Ammon's horn (tissue), 1 donor: ENCODE measurements around the gene SPIN1.
"Not testable (repeated sequence)": the region's sequence is repeated elsewhere in the genome, so short reads cannot be mapped to it uniquely, and the experiment has no call there.

ENCODE experiments used
- DNase-seq: peaks from one replicate; pipeline ENCODE4 v3.0.0-alpha.2; 2016; ENCODE audit warnings: low spot score

SPIN1 gene

DNA sequence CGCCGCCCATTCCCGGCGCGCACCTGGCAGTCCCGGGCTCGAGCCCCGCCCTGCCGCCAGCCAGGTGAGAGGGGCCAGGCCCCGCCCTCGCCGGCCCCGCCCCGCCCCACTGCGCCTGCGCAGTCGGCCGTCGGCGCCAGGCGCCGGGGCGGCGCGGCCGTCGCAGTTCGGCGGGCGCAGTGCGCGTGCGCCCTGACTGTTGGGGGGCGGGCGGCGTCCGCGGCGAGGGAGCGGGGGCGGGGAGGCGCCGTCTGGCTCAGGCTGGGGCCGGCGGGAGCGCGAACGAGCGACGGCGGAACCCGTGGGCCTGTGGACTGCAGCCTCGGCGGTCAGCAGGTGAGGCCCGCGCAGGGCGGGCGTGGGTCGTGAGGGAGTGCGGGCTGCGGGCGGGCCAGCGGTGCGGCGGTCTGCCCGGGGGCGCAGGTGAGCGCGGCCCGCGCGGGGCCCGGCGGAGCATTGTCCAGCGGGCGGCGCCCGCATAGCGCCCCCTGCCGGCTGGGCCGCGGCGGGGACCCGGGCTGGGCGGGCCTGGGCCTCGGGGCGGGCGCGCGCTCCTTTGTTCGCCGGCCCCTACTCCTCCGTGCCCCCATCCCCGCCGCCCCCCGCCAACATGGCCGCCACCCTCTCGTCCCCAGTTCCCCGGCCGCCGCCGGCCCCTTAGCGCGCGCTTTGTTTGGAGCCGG is at the start of gene SPIN1:
TSS of gene SPIN1 (plus strand) at position 242 of the 683 bp plus-strand sequence. CDS start 38,096 bp downstream, outside the sequence.
- peak; percentile 32 for DNase-seq

DNA sequence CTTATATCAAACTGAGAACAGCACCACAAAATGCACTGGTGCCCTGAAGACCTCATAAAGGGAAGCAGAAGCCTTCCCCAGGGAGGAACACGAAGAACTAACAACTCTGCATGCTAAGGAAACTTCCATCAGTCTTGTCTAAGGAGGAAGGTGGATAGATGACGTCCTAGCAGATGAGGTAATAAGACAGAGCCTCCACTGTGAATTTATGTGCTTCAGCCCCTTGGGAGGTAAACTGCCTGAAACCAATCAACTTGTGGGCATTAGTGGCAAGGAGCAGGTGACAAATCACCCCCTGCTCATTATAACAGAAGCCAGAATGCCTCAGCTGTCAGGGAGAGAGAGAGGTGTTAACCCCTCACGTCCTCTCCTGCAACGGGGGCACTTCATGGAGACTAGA is 48.9 kb upstream of the SPIN1 start:
- no peak for DNase-seq

DNA sequence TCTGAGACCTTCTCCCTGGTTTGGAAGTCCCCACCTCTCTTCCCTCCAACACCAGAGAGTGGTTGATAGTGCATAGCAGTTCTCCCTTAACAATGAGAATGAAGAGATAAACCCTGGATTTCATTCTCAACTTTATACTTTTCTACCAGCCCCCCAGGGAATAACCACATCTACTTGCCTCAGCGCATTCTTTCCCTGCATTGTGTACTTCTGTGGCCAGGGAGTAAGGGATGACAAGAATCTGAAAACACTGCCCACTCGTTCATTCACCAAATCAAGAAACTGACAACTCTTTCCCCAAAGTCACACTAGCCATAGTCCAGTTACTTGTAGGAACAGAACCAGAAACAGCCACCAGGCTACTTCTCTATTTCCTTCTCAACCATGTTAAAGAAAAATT is 46.0 kb upstream of the SPIN1 start:
- DNase-seq = no peak

DNA sequence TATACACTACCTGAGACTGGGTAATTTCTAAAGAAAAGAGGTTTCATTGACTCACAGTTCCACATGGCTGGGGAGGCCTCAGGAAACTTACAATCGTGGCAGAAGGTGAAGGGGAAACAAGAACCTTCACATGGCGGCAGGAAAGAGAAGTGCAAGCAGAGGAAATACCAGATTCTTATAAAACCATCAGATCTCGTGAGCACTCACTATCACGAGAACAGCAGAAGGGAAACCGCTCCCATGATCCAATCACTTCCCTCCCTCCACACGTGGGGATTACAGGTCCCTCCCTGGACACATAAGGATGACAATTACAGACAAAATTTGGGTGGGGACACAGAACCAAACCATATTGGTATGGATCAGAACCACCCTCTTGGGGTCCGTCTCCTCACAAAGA is 44.2 kb upstream of the SPIN1 start:
- no peak for DNase-seq

DNA sequence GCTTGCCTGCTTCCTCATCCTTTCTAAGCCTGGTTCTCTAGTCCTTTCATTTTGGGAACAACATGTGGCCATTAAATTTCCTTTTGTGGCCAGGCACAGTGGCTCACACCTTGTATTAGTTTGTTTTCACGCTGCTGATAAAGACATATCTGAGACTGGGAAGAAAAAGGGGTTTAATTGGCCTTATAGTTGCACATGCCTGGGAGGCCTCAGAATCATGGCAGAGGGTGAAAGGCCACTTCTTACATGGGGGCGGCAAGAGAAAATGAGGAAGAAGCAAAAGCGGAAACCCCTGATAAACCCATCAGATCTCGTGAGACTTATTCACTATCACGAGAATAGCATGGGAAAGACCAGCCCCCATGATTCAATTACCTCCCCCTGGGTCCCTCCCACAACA is 37.9 kb upstream of the SPIN1 start:
- not testable (repeated sequence) for DNase-seq

DNA sequence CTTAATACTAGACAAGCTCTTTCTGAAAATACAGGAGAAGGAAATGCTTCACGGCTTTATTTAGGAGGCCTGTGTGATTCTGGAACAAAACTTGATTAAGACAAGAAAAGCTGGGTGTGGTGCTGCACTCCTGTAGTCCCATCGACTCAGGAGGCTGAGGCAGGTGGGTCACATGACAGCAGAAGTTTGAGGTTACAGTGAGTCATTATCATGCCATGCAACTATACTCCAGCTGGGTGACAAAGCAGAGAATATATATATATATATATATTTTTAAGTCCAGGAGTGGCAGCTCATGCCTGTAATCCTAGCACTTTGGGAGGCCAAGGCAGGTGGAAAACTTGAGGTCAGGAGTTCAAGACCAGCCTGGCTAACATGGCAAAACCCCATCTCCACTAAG is 33.1 kb upstream of the SPIN1 start:
- DNase-seq = no peak

DNA sequence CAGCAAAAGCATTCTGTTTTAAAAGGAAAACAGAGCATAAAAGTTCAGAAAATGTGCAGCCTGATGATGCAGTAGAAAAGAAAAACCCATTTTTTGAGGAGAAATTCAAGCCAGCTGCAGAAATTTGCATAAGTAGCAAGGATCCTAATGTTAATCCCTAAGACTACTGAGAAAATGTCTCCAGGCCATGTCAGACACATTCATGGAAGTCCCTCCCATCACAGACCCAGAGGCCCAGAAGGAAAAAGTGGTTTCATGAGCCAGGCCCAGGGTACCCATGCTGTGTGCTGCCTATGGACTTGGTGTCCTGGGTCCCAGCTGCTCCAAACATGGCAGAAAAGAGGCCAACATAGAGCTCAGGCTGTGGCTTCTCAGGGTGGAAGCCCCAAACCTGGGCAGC is 31.0 kb upstream of the SPIN1 start:
- DNase-seq = not testable (repeated sequence)

DNA sequence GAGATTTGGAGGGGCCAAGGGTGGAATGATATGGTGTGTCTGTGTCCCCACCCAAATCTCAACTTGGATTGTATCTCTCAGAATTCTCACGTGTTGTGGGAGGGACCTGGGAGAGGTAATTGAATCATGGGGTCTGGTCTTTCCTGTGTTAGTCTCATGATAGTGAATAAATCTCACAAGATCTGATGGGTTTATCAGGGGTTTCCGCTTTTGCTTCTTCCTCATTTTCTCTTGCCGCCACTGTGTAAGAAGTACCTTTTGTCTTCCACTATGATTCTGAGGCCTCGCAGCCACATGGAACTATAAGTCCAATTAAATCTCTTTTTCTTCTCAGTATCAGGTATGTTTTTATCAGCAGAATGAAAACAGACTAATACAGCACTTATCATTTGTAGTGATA is 29.5 kb upstream of the SPIN1 start:
- DNase-seq = no peak

DNA sequence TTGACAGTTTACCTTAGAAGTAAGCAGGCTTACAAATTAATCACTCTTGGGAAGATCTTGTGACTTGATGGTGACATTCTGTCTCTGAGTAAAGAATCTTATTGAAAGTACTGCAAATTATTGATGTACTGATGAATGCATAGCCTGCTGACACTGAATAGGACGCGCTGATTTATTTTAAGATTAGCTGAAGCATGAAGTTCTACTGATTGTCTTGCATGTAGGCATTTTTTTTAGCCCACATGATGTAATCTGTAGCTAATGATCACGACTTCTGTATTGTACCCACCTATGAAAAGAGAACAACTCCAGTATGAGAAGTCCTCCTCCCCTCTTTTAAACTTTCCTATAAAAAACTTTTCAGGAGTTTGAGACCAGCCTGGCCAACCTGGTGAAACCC is 28.3 kb upstream of the SPIN1 start:
- DNase-seq = no peak

DNA sequence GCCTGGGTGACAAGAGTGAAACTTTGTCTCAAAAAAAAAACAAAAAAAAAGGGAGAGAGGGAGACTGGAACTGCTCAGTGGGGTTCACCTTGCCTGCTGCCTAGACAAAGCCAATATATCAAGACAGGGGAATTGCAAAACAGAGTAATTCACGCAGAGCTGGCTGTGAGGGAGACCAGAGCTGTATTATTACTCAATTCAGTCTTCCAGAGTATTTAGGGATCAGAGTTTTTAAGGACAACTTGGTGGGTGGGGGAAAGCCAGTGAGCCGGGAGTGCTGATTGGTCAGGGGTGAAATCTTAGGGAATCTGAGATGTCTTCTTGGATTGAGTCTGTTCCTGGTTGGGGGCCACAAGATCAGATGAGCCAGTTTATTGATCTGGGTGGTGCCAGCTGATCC is 25.6 kb upstream of the SPIN1 start:
- DNase-seq = no peak

DNA sequence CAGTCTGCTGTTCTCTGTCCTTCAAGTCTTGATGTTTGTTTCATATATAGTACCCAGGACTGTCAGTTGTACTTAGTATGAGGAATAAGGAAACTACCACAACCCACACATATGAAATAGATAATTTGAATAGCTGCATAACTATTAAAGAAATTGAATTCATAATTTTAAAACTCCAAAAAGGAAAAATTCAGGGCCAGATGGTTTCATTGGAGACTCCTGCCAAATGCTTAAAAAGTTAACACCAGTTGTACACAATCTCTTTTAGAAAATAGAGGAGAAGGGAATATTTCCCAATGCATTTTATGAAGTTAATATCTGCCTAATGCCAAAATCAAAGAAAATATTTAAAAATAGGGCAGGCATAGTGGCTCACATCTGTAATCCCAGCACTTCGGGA is 24.6 kb upstream of the SPIN1 start:
- no peak for DNase-seq

DNA sequence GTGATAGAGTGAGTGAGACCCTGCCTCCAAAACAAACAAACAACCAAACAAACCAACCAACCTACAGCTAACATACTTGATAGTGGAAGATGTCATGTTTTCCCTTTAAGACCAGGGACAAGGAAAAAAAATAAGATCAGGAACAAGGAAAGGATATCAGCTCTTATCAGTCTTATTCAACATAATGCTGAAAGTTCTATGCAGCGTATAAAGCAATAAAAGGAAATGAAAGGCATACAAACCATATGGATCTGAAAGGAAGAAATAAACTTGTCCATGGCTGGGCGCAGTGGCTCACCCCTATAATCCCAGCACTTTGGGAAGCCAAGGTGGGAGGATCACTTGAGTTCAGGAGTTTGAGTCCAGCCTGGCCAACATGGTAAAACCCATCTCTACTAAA is 23.5 kb upstream of the SPIN1 start:
- DNase-seq = no peak

DNA sequence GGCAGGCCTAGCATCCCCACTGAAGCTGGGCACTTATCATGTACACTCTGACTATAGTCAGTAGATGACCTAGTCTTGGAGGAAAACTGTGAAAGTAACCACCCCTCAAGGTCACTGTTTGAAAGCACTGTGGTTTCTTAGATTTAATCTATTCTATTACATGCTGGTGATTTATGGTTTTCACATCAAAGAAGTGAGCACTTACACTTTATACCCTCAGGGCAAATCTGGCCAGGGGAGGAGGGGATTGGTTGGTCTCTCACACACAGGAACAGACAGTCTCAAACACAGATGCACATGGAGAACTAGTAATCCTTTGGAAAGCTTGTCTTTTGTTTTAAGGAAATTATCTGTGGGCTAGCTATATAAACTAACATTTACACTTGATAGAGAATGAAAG is 17.9 kb upstream of the SPIN1 start:
- no peak for DNase-seq

DNA sequence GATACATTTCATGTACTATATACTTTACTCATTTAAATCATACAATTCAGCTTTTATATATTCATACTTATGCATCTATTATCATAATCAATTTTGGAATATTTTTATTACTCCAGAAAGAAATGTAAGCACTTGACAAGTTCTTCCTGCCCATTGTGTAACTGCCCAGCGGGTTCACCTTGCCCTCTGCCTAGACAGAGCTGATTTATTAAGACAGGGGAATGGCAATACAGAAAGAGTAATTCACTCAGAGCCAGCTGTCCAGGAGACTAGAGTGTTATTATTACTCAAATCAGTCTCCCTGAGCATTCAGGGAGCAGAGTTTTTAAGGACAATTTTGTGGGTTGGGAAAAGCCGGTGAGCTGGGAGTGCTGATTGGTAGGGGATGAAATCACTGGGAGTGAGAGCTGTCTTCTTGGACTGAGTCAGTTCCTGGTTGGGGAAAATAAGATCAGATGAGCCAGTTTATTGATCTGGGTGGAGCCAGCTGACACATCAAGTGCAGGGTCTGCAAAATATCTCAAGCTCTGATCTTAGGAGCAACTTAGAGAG is 16.1 kb upstream of the SPIN1 start:
- DNase-seq = no peak

DNA sequence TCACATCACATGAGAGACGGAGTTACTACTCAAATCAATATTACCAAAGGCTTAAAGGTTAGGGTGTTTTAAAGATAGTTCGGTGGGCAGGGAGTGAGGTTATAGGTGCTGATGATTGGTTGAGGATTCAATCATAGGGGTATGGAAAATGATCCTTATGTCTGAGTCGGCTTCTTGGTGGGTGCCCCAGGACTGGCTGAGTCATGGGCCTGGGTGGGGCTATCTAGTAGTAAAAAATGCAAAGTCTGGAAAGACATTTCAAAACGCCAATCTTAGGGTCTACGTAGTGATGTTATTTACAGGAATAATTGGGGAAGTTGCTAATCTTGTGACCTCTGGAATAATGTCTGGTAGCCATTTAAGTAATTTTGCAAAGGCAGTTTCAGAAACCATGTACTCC is 15.2 kb upstream of the SPIN1 start:
- no peak for DNase-seq

DNA sequence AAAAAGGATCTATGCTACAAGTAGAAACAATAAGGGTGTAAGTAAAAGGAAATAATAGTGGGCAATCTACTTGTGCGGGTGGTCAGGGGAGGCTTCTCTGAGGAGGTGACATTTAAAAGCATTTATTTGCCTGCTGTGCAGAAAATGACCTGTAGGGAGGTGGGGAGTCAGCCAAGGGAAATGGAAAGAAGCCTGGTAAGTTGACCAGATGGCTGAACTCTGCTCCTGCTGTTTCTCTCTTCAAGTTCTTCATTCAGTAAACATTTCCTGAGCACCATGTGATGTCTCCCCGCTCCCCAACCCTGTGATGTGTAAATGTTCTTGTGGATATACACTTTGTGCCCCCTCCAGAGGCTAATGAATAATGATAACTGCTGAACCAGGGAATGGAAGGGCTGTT is 9.9 kb upstream of the SPIN1 start:
- no peak for DNase-seq

DNA sequence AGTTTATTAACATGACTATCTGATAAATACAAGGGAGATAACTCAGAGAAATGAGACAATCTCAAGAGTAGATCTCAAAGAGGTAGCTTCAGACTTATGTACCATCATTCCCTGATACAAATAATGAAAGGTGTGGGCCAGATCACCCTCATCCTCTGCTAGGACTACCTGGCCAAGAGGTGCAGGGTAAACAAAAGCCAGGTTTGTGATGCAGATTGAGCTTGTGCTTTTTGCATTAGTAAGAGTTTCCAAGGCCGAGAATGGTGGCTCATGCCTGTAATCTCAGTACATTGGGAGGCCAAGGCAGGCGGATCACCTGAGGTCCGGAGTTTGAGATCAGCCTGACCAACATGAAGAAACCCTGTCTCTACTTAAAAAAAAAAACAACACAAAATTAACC is 8.9 kb upstream of the SPIN1 start:
- DNase-seq = no peak

DNA sequence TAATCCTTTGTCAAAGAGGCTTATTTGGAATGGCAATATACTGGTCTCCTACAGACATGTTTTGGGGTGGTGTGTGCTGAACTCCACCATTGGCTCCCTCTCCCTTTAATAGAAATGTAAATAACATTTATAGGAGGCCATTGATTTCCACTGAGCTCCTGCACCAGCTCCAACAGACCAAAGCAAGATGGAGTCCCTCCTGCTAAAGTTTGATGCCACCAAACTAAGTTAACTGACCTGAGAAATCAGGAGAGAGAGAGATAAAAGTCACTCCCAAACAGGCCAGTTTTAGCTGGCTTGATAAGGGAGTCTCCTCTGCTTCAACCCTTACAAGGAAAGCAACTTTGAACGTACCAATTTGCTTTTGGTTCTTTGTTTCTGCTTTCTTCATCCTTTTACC is 8.1 kb upstream of the SPIN1 start:
- no peak for DNase-seq

DNA sequence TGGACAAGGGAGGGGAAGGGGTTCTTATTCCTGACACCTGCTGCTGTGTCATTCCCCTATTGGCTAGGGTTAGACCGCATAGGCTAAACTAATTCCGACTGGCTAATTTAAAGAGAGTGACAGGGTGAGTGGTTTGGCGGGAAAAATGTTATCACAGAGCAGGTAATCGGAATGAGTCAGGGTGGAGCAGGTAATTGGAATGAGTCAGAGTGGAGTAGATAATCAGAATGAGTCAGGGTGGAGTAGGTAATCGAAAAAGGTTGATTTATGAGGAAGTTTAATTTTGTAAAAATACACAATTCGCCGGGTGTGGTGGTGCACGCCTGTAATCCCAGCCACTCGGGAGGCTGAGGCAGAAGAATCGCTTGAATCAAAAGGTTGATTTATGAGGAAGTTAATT is 6.9 kb upstream of the SPIN1 start:
- DNase-seq = not testable (repeated sequence)

DNA sequence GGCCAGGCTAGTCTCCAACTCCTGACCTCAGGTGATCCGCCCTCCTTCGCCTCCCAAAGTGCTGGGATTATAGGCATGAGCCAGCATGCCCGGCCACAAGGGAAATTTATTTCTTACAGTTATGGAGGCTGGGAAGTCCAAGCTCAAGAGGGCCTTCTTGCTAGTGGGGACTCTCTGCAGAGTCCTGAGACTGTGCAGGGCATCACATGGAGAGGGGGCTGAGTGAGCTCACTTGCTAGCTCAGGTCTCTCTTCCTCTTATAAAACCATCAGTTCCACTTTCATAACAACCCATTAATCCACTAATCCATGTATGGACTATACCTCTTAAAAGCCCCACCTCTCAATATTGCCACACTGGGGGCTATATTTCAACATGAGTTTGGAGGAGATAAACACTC is 5.1 kb upstream of the SPIN1 start:
- no peak for DNase-seq

DNA sequence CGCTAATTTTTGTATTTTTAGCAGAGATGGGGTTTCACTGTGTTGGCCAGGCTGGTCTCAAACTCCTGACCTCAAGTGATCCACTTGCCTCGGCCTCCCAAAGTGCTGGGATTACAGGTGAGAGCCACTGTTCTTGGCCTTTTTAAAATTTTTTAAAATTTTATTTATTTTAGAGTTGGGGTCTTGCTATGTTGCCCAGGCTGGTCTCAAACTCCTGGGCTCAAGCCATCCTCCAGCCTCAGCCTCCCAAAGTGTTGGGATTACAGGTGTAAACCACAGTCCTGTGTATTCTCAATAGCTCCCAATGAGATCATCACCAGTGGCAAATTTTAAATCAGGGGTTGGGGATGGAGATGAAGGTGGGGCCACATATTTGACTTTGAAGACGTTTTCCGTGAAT is 2.1 kb upstream of the SPIN1 start:
- DNase-seq = not testable (repeated sequence)

DNA sequence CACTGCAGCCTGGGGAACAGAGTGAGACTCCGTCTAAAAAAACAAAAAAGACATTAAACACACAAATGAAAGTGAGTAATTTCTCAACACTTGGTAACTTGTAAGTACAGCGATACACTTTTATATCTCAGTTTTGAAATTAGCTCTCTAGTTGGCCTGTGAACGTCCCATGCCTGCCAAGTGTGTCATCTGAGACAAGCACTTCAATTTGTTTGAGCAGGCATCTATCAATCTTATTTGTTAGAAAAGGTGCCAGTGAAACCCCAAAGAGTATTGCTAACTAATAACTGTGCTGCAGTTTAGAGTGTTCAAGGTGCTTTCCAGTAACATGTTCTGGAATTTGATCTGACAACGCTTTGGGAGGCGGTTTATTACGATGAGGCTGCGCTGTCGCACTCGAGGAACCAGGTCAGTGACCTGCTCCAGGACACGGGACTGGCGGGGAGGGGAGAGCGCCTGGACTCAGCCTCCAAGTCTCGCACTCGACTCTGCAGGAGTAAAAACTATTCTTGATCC is 1.1 kb upstream of the SPIN1 start:
- DNase-seq = no peak

DNA sequence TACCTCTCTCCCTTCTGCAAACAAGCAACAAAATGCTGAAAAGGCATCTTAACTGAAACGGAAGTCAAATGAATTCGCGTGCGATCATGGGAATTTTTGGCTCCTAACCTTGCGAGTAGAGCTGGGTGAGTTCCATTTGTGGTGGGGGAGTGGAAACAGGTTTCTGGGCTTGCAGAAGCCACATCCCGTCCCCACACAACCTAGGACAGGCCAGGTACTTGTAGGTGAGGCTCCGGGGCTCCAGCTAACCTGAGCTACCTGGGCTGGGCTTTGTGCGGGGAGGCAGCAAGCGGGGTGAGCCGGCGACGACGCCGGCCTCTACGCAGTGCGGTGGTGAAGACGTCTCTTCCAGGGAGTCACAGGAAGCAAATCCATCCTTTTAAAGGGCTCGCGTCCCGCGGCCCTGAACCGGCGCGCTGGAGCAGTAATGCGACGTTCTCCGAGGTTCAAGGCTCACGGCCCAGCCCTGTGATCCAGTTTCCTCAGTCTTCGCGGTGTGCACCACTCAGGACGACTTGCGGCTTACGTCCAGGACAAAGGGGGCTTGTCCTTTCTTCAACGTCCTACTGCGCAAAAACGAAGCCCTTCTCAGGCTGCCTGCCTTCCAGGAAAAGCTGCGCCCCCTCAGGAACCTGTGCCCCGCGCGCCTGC is 567 bp upstream of the SPIN1 start:
- peak; percentile 63 for DNase-seq
